ENCODE measurements around the gene GGCX.

GGCX gene

GRCh38 chr2:85590950-85591349 is 29.7 kb upstream of the GGCX start:
- no peaks in the 10 kb centered on the region for H3K27me3 ChIP-seq (ENCODE audit: insufficient read depth, low read length, poor library complexity)
- no peak overlapping the region for H3K9ac ChIP-seq (ENCODE audit: low read depth, low read length)
- no peak overlapping the region for H3K4me3 ChIP-seq (ENCODE audit: low read depth in 1 of 2, low read length in 2 of 2)
- ATAC-seq (ENCODE audit: insufficient read depth, low read depth) (no peak), DNase-seq (no peak)
- H2AFZ ChIP-seq (ENCODE audit: low read depth, low read length), result no peak overlapping the region
- H3K4me2 ChIP-seq (ENCODE audit: insufficient read depth, low read length), result no peak overlapping the region
- H3K9me3 ChIP-seq (ENCODE audit: insufficient read depth, low read length, severe bottlenecking), result no peaks in the 10 kb centered on the region
- peaks cover 3% of the 10 kb centered on the region; the same call in 1 of the 2 replicates for H4K20me1 ChIP-seq (ENCODE audit: insufficient read depth, low read length)
- H3K79me2 ChIP-seq (ENCODE audit: insufficient read depth, low read length), result peaks cover 16% of the 10 kb centered on the region
- TF ChIP-seq EZH2 (IDR thresholded peaks at IDR 0.05; ENCODE audit: borderline replicate concordance, low read depth, low read length, severe bottlenecking) (no peak), CTCF (IDR thresholded peaks at IDR 0.05; ENCODE audit: borderline replicate concordance, extremely low read depth, low read length, poor library complexity, severe bottlenecking) (no peak)
- H3K36me3 ChIP-seq (ENCODE audit: insufficient read depth, low read length), result no peaks in the 10 kb centered on the region
- H3K27ac ChIP-seq (ENCODE audit: low read length), result no peak overlapping the region
- H3K4me1 ChIP-seq (ENCODE audit: insufficient read depth, low read length), result peaks cover 17% of the 10 kb centered on the region

GRCh38 chr2:85589982-85590791 is 28.9 kb upstream of the GGCX start:
- DNase-seq, result no peak
- Histone ChIP-seq H3K27ac (ENCODE audit: low read length) (no peak overlapping the region), H3K27me3 (ENCODE audit: insufficient read depth, low read length, poor library complexity) (no peaks in the 10 kb centered on the region), H4K20me1 (ENCODE audit: insufficient read depth, low read length) (peaks cover 3% of the 10 kb centered on the region; the same call in 1 of the 2 replicates), H2AFZ (ENCODE audit: low read depth, low read length) (no peak overlapping the region), H3K79me2 (ENCODE audit: insufficient read depth, low read length) (peaks cover 16% of the 10 kb centered on the region), H3K4me1 (ENCODE audit: insufficient read depth, low read length) (peaks cover 25% of the 10 kb centered on the region), H3K4me3 (ENCODE audit: low read depth in 1 of 2, low read length in 2 of 2) (no peak overlapping the region), H3K36me3 (ENCODE audit: insufficient read depth, low read length) (no peaks in the 10 kb centered on the region), H3K9me3 (ENCODE audit: insufficient read depth, low read length, severe bottlenecking) (no peaks in the 10 kb centered on the region), H3K4me2 (ENCODE audit: insufficient read depth, low read length) (no peak overlapping the region), H3K9ac (ENCODE audit: low read depth, low read length) (no peak overlapping the region)
- ATAC-seq (ENCODE audit: insufficient read depth, low read depth), result no peak
- no peak for TF ChIP-seq EZH2 (IDR thresholded peaks at IDR 0.05; ENCODE audit: borderline replicate concordance, low read depth, low read length, severe bottlenecking)
- TF ChIP-seq CTCF (IDR thresholded peaks at IDR 0.05; ENCODE audit: borderline replicate concordance, extremely low read depth, low read length, poor library complexity, severe bottlenecking), result no peak

GRCh38 chr2:85589181-85589580 is 27.9 kb upstream of the GGCX start:
- H3K27me3 ChIP-seq (ENCODE audit: insufficient read depth, low read length, poor library complexity), result no peaks in the 10 kb centered on the region
- no peak overlapping the region for H3K4me2 ChIP-seq (ENCODE audit: insufficient read depth, low read length)
- H3K4me3 ChIP-seq (ENCODE audit: low read depth in 1 of 2, low read length in 2 of 2), result no peak overlapping the region
- no peak for DNase-seq
- TF ChIP-seq EZH2 (IDR thresholded peaks at IDR 0.05; ENCODE audit: borderline replicate concordance, low read depth, low read length, severe bottlenecking) (no peak), CTCF (IDR thresholded peaks at IDR 0.05; ENCODE audit: borderline replicate concordance, extremely low read depth, low read length, poor library complexity, severe bottlenecking) (no peak)
- H3K9me3 ChIP-seq (ENCODE audit: insufficient read depth, low read length, severe bottlenecking), result no peaks in the 10 kb centered on the region
- no peak for ATAC-seq (ENCODE audit: insufficient read depth, low read depth)
- peaks cover 3% of the 10 kb centered on the region; the same call in 1 of the 2 replicates for H4K20me1 ChIP-seq (ENCODE audit: insufficient read depth, low read length)
- H3K79me2 ChIP-seq (ENCODE audit: insufficient read depth, low read length), result peaks cover 11% of the 10 kb centered on the region; the same call in 1 of the 2 replicates
- peaks cover 25% of the 10 kb centered on the region for H3K4me1 ChIP-seq (ENCODE audit: insufficient read depth, low read length)
- no peaks in the 10 kb centered on the region for H3K36me3 ChIP-seq (ENCODE audit: insufficient read depth, low read length)
- H3K27ac ChIP-seq (ENCODE audit: low read length), result no peak overlapping the region
- H2AFZ ChIP-seq (ENCODE audit: low read depth, low read length), result no peak overlapping the region
- no peak overlapping the region for H3K9ac ChIP-seq (ENCODE audit: low read depth, low read length)
